Astrocyte of the cerebellum (primary cell): ENCODE measurements around the gene WFIKKN1.

Experiments
- DNase-seq: peaks from one replicate; pipeline ENCODE4 v3.0.0-alpha.2; 2011; ENCODE audit warnings: low read depth
- H3K4me3 ChIP-seq: 2 replicates; pipeline ENCODE4 v1.5.1; 2011; ENCODE audit warnings: mild to moderate bottlenecking, low read depth, low read length, moderate library complexity
- CTCF ChIP-seq: IDR thresholded peaks from 2 replicates; pipeline ENCODE4 v1.5.1; 2012; ENCODE audit warnings: low read length, low read depth, moderate library complexity, mild to moderate bottlenecking; ENCODE audit errors: missing control alignments
- in situ Hi-C: cut with HindIII; loops from 2 replicates; pipeline ENCODE4 v1.10.0; 2017; ENCODE audit warnings: low sequenced_read_pairs

Gene WFIKKN1

GRCh38 chr16:643050-643368, 12.2 kb downstream of the WFIKKN1 start:
- H3K4me3 ChIP-seq = peak overlapping the region; percentile 59
- in situ Hi-C loops = no loop called here
- no peak for TF ChIP-seq CTCF
- no peak for DNase-seq

GRCh38 chr16:644556-644955, 13.8 kb downstream of the WFIKKN1 start:
- TF ChIP-seq CTCF = no peak
- no peak for DNase-seq
- in situ Hi-C loops = no loop called here
- H3K4me3 ChIP-seq = no peak overlapping the region

- H3K4me3 ChIP-seq = no peak overlapping the region
- DNase-seq = no peak
- TF ChIP-seq CTCF = no peak
- in situ Hi-C loops = no loop called here
Observed at GRCh38 chr16:645852-646678, 15.3 kb downstream of the WFIKKN1 start.

DNA sequence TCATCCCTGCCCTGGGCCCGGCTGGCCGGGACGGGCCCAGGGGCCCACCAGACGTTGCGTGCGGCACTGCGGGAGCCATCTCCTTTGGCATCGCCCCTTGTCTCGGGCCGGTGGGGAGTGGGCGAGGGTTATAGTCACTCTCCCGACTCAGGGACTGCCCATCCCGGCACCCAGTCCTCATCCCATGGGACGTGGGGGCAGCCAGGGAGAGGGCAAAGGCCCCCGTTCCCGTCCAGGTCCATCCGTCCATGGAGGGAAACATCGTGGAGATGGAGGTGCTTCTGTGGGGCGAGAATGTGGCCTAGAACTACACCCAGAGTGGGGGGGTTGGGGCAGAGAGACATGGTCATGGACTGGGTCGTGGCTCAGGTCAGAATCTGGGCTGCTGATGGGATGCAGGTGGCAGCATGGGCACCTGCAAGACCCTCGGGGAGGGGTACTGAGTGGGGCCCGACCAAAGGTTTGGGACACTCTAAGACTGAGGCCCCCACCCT, 15.9 kb downstream of the WFIKKN1 start:
- in situ Hi-C loops = no loop called here
- no peak overlapping the region for H3K4me3 ChIP-seq
- no peak for TF ChIP-seq CTCF
- DNase-seq = no peak

GRCh38 chr16:647173-647902, 16.6 kb downstream of the WFIKKN1 start:
- in situ Hi-C loops = no loop called here
- TF ChIP-seq CTCF = no peak
- H3K4me3 ChIP-seq = no peak overlapping the region
- DNase-seq = no peak

GRCh38 chr16:648071-648780, 17.4 kb downstream of the WFIKKN1 start:
- in situ Hi-C loops = no loop called here
- peak overlapping the region; percentile 61 for H3K4me3 ChIP-seq
- DNase-seq = no peak
- peak; percentile 37 for TF ChIP-seq CTCF
